HepG2 (cell line): ENCODE results near the gene CDH13. TPM values are rescaled to one million over a fixed set of nuclear protein-coding genes. Genes with fewer than 3 reads are reported as not detected.

ENCODE experiments used
- ELF3 ChIP-seq: IDR thresholded peaks from 2 replicates; pipeline ENCODE4 v1.6.1; 2016; ENCODE audit warnings: missing genetic modification reagents, missing compliant biosample characterization
- HMGA1 ChIP-seq: sonication (generic); formaldehyde crosslinking; conservative IDR thresholded peaks from 2 replicates; pipeline ENCODE4 v1.4.0; 2020; ENCODE audit warnings: missing genetic modification reagents
- ZNF282 ChIP-seq: fragments of 450-650 bp; IDR thresholded peaks from 2 replicates; pipeline ENCODE4 v1.6.1; 2018; ENCODE audit not compliant: partially characterized antibody
- ZNF839 ChIP-seq: sonication (generic); formaldehyde crosslinking; IDR thresholded peaks from 2 replicates; pipeline ENCODE4 v1.4.0; 2020; ENCODE audit warnings: missing genetic modification reagents, mild to moderate bottlenecking, borderline replicate concordance
- ZSCAN30 ChIP-seq: sonication (generic); formaldehyde crosslinking; IDR thresholded peaks from 2 replicates; pipeline ENCODE4 v1.5.0; 2020; ENCODE audit warnings: mild to moderate bottlenecking, missing genetic modification reagents
- polyA plus RNA-seq, 8 experiments: library from polyadenylated mRNA; depleted of rRNA in 3 of 8; stranded (reverse) in 7 of 8; unstranded in 1 of 8; fragments of >200 nt; fragmentation: Illumina TruSeq in 4 of 8; extraction: Trizol in 4 of 8; gene quantifications; 2 replicates each; pipeline versions ENCODE4 v1.2.1 to v1.2.3, GENCODE V29; 2011 to 2016; ENCODE audit warnings: low read depth in 4 of 8, missing spikeins in 1 of 8, mixed read lengths in 1 of 8; ENCODE audit not compliant: insufficient read depth in 1 of 8
- total RNA-seq, 5 experiments: library from RNA; depleted of rRNA; stranded (reverse); fragments of >200 nt; fragmentation: Illumina TruSeq; extraction: Trizol; gene quantifications; 2 replicates each; pipeline ENCODE4 v1.2.3, GENCODE V29; 2016; ENCODE audit warnings: low read depth in 1 of 5
- TF ChIP-seq, protein P1 (sequence below), 2 experiments: fragments of 450-650 bp in 1 of 2; sonication (generic) in 1 of 2; formaldehyde crosslinking; IDR thresholded peaks; 2 replicates each; pipeline versions ENCODE4 v1.5.0 to v1.8.0; 2020 to 2022; ENCODE audit warnings: mild to moderate bottlenecking in 1 of 2, missing genetic modification reagents in 1 of 2
- TF ChIP-seq, protein P2 (sequence below): sonication (generic); formaldehyde crosslinking; IDR thresholded peaks from 2 replicates; pipeline ENCODE4 v1.5.0; 2020; ENCODE audit warnings: mild to moderate bottlenecking, missing genetic modification reagents, borderline replicate concordance
- TF ChIP-seq, protein P3 (sequence below): sonication (generic); formaldehyde crosslinking; IDR thresholded peaks from 2 replicates; pipeline ENCODE4; 2020; ENCODE audit warnings: missing genetic modification reagents, mild to moderate bottlenecking, borderline replicate concordance

The CDH13 gene
- total and polyA plus RNA-seq, 2 of the 13 experiments (the other 11 are each of a cell fraction or from before 2014, with no cell fraction given) = not detected

DNA sequence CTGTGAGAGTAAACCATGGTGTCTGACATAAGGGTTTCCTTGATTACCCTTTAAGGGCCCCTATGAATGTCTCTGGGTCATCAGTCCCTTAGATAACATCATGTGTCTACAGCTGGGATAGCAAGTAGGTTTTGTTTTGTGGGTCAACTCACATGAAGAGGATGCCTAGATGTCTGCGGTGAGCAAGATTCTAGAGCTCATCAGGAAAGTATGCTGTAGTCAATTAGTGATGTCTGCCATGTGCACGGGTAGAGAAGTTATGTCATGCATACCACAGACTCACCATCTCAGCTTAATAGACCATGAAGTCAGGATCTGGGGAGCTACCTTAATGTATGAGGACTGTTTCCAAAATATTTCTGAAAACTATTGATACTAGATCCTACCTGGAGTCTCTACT lies 57.5 kb downstream of the CDH13 start (continued):
- TF ChIP-seq, protein P1, sequence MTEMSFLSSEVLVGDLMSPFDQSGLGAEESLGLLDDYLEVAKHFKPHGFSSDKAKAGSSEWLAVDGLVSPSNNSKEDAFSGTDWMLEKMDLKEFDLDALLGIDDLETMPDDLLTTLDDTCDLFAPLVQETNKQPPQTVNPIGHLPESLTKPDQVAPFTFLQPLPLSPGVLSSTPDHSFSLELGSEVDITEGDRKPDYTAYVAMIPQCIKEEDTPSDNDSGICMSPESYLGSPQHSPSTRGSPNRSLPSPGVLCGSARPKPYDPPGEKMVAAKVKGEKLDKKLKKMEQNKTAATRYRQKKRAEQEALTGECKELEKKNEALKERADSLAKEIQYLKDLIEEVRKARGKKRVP (CRISPR knock-in tag; IDR thresholded peaks at IDR 0.05) = no peak
- TF ChIP-seq, protein P2, sequence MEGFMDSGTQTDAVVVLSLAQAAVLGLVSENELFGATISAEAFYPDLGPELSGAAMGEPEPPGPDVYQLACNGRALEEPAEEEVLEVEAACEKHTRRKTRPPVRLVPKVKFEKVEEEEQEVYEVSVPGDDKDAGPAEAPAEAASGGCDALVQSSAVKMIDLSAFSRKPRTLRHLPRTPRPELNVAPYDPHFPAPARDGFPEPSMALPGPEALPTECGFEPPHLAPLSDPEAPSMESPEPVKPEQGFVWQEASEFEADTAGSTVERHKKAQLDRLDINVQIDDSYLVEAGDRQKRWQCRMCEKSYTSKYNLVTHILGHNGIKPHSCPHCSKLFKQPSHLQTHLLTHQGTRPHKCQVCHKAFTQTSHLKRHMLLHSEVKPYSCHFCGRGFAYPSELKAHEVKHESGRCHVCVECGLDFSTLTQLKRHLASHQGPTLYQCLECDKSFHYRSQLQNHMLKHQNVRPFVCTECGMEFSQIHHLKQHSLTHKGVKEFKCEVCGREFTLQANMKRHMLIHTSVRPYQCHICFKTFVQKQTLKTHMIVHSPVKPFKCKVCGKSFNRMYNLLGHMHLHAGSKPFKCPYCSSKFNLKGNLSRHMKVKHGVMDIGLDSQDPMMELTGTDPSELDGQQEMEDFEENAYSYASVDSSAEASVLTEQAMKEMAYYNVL = no peak
- TF ChIP-seq ZNF282 = no peak
- TF ChIP-seq ZNF839 = no peak
- TF ChIP-seq, protein P3, sequence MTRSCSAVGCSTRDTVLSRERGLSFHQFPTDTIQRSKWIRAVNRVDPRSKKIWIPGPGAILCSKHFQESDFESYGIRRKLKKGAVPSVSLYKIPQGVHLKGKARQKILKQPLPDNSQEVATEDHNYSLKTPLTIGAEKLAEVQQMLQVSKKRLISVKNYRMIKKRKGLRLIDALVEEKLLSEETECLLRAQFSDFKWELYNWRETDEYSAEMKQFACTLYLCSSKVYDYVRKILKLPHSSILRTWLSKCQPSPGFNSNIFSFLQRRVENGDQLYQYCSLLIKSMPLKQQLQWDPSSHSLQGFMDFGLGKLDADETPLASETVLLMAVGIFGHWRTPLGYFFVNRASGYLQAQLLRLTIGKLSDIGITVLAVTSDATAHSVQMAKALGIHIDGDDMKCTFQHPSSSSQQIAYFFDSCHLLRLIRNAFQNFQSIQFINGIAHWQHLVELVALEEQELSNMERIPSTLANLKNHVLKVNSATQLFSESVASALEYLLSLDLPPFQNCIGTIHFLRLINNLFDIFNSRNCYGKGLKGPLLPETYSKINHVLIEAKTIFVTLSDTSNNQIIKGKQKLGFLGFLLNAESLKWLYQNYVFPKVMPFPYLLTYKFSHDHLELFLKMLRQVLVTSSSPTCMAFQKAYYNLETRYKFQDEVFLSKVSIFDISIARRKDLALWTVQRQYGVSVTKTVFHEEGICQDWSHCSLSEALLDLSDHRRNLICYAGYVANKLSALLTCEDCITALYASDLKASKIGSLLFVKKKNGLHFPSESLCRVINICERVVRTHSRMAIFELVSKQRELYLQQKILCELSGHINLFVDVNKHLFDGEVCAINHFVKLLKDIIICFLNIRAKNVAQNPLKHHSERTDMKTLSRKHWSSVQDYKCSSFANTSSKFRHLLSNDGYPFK (CRISPR knock-in tag) = no peak
- TF ChIP-seq HMGA1 (CRISPR knock-in tag) = no peak
- no peak for TF ChIP-seq ZSCAN30 (CRISPR knock-in tag)
- TF ChIP-seq ELF3 (CRISPR knock-in tag) = no peak
